GM13976 (cell line): ENCODE results near the gene LRRC8C.
"Not testable (repeated sequence)": the region's sequence is repeated elsewhere in the genome, so short reads cannot be mapped to it uniquely, and the experiment has no call there.

Experiments used
- DNase-seq: peaks from one replicate; pipeline ENCODE4 v3.0.0; 2012; ENCODE audit warnings: low spot score
- in situ Hi-C: fragments of 300-500 bp; cut with MboI; formaldehyde crosslinking; loops from one replicate; pipeline ENCODE4 v1.12.0; 2022; ENCODE audit warnings: low sequenced_read_pairs, mixed read lengths, inconsistent platforms; ENCODE audit not compliant: unreplicated experiment
- TF ChIP-seq, protein P1 (sequence below): IDR thresholded peaks from 2 replicates; pipeline ENCODE4 v1.5.1; 2012; ENCODE audit warnings: borderline replicate concordance, mild to moderate bottlenecking; ENCODE audit not compliant: insufficient read depth; ENCODE audit errors: extremely low read depth, missing control alignments, control extremely low read depth

LRRC8C gene

DNA sequence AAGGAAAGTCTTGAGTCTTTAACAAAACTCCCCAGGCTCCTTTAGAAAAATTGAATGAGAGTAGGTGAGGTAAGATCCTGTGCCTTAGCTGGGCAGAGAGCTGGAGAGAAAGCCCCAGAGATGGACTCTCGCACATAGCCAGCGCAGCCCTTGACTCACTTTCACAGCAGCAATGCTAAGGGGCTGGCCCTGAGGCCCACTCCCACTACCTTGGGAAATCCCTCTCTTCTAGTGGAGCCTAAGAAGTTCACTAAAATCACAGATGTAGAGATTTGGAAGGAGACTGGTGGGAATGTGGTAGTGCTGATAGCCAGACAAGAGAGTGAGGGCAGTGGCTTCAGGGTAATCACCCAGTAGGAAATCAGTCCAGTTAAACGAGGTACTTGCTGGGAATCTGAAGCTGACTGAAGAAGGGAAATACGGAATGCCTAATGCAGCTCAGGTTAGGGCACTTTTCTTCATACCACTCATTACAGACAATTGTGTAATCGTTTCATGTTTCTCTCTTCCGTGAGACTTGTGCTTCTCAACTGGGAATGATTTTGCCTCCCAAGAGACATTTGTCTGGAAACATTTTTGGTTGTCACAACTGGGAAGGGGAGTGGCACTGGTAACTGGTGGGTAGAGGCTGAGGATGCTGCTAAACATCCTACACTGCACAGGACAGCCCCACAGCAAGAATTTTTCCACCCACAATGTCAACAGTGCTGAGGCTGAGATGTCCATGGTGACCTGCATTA lies 42.4 kb upstream of the LRRC8C start:
- TF ChIP-seq, protein P1, sequence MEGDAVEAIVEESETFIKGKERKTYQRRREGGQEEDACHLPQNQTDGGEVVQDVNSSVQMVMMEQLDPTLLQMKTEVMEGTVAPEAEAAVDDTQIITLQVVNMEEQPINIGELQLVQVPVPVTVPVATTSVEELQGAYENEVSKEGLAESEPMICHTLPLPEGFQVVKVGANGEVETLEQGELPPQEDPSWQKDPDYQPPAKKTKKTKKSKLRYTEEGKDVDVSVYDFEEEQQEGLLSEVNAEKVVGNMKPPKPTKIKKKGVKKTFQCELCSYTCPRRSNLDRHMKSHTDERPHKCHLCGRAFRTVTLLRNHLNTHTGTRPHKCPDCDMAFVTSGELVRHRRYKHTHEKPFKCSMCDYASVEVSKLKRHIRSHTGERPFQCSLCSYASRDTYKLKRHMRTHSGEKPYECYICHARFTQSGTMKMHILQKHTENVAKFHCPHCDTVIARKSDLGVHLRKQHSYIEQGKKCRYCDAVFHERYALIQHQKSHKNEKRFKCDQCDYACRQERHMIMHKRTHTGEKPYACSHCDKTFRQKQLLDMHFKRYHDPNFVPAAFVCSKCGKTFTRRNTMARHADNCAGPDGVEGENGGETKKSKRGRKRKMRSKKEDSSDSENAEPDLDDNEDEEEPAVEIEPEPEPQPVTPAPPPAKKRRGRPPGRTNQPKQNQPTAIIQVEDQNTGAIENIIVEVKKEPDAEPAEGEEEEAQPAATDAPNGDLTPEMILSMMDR, result no peak
- in situ Hi-C loops, result no loop called here
- DNase-seq, result no peak

DNA sequence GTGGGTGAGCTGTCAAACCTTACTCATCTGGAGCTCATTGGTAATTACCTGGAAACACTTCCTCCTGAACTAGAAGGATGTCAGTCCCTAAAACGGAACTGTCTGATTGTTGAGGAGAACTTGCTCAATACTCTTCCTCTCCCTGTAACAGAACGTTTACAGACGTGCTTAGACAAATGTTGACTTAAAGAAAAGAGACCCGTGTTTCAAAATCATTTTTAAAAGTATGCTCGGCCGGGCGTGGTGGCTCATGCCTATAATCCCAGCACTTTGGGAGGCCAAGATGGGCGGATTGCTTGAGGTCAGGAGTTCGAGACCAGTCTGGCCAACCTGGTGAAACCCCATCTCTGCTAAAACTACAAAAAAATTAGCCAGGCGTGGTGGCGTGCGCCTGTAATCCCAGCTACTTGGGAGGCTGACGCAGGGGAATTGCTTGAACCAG lies 40.0 kb upstream of the LRRC8C start:
- in situ Hi-C loops, DNase-seq: not testable (repeated sequence)

GRCh38 chr1:89594096-89594740 lies 38.7 kb upstream of the LRRC8C start:
- TF ChIP-seq, protein P1, result no peak
- no peak for DNase-seq
- in situ Hi-C loops, result no loop called here

- in situ Hi-C loops, result no loop called here
Measured at GRCh38 chr1:89596698-89597097, 36.2 kb upstream of the LRRC8C start.

GRCh38 chr1:89598450-89599331 lies 34.2 kb upstream of the LRRC8C start:
- DNase-seq, result no peak
- TF ChIP-seq, protein P1, result peak; percentile 44
- in situ Hi-C loops, result no loop called here

More at GRCh38 chr1:89596698-89597097, 36.2 kb upstream of the LRRC8C start:
- TF ChIP-seq, protein P1, result no peak
- DNase-seq, result no peak

DNA sequence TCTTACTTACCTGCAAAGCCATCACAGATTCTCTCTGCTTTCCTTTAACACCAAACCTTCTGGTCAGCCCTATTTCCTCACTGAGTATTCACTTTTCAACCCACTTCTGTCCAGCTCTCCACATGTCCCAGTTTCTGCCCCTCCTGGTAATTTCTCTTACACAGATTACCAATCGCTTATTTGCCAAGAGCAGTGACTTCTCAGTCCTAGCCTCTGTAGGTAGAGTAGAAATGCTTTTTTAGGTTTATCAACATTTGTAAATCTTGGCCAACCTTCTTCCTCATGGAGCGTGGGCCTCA lies 33.6 kb upstream of the LRRC8C start:
- in situ Hi-C loops, result no loop called here
- TF ChIP-seq, protein P1, result no peak
- DNase-seq, result no peak
